ENCODE data around the gene U2AF1L4.
"Not testable (repeated sequence)": the region's sequence is repeated elsewhere in the genome, so short reads cannot be mapped to it uniquely, and the experiment has no call there.

U2AF1L4 gene

GRCh38 chr19:35780717-35781116 is 35.5 kb upstream of the U2AF1L4 start:
- no peak for FAIRE-seq

DNA sequence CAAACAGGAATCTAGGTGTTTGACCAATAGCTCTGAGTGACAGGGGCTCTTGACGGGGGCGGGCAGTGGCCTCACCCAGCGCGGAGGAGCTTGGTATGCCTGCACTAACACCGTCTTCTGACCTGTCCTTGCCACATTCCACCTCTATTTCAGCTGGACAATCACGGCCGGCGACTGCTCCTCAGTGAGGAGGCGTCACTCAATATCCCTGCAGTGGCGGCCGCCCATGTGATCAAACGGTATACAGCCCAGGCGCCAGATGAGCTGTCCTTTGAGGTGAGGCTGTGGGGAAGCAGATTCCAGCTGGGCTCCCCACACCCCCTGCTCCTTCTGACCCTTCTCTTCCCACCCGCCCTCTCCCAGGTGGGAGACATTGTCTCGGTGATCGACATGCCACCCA is 34.8 kb upstream of the U2AF1L4 start:
- FAIRE-seq, result no peak

DNA sequence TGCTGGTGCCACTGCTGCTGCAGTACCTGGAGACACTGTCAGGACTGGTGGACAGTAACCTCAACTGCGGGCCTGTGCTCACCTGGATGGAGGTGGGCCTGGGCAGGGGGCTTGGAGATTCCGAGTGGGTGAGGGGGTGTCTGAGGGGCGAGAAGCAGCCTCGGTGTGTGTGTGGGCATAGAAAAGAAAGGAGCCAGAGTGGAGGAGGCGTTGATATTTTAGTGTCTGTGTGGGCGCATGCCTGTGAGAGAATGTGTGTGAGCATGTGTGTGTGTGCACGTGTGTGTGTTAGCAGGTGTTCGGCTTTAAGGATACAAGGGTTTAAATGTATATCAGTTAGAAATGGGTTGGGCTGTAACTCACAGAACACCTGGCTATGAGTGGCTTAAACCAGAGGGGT is 33.8 kb upstream of the U2AF1L4 start:
- no peak for FAIRE-seq

DNA sequence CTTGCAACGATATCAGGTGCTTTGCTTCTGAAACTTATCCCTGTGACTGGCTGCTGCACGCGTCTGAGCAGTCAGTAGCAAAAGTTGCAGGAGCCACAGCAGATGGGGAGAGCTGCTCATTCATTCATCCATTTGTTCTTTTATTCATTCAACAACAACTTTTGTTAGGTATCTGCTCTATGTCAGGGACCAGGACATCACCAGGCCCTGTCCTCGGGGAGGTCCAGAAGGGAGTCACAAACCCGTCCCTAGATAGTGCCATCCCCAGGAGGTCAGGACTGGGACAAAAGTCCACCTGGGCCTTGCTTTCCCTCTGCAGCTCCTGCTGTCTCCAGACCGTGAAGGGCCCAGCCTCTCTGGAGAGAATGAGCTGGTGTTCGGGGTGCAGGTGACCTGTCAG is 32.7 kb upstream of the U2AF1L4 start:
- FAIRE-seq, result no peak

DNA sequence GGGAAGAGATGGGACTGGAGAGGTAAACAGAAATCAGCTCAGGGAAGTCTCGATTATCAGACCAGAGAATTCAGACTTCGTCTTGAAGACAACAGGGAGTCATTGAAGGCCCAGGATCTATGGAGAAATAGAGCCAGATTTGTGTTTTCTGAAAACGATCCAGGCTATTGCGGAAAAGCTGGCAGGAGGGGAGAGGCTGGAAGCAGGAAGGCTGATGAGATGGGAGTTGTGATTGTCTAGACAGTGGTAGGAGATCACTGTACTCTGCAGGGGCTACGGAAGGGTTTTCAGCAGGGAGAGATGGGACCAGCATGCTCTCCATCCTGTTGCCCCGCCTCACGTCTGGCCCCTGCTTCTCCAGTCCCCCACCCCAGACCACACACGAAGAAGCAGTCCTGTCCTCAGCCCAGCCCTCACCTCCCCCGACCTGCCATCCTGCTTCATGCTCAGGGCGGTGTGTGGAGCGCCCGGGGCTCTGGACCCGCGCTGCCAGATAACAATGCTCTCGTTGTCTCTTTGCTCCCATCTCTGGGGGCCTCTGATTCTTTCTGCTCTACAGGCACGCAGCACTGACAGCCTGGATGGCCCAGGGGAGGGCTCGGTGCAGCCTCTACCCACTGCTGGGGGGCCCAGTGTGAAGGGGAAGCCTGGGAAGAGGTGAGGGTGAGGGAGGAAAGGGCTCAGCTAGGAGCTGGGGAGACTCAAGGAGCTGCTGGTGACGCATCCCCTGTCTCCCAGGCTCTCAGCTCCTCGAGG is 32.0 kb upstream of the U2AF1L4 start:
- FAIRE-seq, result no peak

GRCh38 chr19:35776102-35776788 is 31.0 kb upstream of the U2AF1L4 start:
- FAIRE-seq, result no peak

- FAIRE-seq, result peak; percentile 96
Measured at GRCh38 chr19:35775298-35776101, 30.3 kb upstream of the U2AF1L4 start, which contains the start of gene ARHGAP33. TSS of gene ARHGAP33 (plus strand) at chr19:35775564. CDS start at chr19:35775659, 95 bp downstream.

GRCh38 chr19:35775046-35775297 is 29.8 kb upstream of the U2AF1L4 start:
- no peak for FAIRE-seq

DNA sequence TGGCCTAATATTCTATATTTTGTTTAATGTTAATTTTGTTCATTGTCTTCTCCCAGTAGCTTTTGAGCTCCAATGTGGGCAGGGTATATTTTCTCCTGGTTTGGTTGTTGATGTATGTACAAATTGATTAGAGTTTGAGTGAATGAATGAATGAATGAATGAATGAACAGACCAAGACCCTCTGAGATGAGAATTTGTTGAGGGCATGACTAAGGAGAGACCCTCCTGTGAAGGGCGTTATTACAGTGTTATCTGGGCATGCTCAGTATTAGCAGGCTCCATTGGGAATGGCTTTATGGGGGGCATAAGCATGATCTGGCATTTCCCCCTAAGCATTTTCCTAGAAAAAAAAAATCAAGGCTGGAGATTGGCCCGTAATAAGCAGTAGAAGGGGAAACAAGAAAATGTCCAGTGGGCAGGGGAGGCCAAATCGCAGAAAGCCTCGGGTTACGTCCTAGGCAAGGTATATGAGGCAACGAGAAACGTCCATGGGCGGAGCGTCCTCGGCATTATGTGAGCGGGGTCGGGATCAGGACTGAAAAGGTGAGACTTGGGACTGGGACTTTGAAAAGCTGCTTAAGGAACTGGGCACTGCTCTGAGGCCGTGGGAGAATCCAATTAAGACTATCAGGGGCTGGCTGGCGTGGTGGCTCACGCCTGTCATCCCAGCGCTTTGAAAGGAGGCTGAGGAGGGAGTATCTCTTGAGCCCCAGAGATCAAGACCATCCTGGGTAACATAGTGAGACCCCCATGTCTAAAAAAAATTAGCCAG is 29.2 kb upstream of the U2AF1L4 start:
- FAIRE-seq, result no peak

DNA sequence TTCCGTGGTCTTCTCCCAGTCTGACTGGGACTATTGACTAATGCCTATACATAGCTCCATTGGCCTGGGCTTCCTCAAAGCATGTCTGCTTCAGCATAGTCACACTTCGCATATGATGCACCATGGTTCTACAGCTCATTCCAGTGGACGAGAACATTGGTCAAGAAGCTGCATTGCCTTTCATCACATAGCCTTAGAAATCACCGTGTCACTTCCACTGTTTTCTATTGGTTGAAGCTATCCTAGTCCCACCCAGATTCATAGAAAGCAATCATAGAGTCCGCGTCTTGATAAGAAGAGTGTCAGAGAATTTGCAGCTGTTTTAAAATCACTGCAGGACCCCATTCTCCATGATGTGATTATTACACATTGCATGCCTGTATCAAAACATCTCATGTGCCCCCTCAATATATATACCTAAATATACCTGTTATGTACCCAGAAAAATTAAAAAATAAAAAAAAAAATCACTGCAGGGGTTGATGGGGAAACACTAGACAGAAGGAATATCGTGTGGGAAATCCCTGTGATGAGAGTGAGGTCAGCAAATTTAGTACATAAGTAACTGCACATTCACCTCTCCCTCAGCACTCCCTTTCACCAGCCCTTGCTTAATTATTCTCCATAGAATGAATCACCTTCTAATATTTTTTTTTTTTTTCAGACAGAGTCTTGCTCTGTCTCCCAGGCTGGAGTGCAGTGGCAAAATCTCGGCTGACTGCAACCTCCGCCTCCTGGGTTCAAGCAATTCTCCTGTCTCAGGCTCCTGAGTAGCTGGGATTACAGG is 28.0 kb upstream of the U2AF1L4 start:
- no peak for FAIRE-seq

DNA sequence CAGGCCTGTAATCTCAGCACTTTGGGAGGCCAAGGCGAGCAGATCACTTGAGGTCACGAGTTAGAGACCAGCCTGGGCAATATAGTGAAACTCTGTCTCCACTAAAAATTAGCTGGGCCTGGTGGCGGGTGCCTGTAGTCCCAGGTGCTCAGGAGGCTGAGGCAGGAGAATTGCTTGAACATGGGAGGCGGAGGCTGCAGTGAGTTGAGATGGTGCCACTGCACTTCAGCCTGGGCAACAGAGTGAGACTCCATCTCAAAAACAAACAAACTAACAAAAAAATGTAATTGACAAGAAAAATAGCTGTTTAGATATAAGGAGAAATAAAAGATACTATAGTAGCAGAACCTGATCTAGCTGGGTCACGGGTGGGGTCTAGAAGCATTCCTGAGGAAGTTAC is 27.1 kb upstream of the U2AF1L4 start:
- FAIRE-seq, result not testable (repeated sequence)

GRCh38 chr19:35768082-35768421 is 22.8 kb upstream of the U2AF1L4 start:
- no peak for FAIRE-seq

DNA sequence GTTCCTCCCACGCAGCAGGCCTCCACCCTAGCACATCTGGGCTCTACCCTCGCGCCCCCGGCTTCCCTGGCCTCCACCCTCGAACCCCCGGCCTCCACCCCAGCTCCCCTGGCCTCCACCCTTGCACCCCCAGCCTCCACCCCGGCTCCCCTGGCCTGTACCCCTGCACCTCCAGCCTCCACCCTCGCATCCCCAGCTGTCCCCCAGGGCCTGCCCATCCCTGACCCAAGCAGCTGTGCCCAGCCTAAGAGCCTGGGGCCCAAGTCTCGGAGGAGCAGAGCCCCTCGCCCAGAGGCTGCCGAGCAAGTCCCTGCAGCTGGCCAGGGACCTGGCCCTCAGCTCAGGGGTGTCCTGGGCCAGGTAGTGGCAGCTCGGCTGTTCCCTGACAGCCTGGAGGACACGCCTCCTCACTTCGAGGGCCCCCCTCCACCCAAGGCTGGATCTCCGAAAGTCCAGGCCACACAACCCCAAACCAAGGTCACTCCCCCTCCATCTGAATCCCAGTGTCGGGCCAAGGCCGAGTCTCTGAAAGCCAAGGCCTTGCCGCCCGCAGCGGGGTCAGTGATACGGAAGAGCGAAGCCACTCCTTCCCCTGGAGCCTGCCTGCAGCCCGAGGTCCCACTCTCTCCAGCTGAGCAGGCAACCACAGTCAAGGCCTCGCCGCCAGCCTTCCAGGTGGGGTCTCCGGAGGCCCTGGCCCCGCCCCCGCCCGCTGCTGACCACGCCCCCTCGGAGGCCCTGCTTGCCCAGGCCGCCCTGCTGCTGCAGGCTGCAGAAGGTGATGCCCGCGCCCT is 22.3 kb upstream of the U2AF1L4 start:
- no peak for FAIRE-seq

- no peak for FAIRE-seq
Measured at GRCh38 chr19:35766571-35767104, 21.4 kb upstream of the U2AF1L4 start.

DNA sequence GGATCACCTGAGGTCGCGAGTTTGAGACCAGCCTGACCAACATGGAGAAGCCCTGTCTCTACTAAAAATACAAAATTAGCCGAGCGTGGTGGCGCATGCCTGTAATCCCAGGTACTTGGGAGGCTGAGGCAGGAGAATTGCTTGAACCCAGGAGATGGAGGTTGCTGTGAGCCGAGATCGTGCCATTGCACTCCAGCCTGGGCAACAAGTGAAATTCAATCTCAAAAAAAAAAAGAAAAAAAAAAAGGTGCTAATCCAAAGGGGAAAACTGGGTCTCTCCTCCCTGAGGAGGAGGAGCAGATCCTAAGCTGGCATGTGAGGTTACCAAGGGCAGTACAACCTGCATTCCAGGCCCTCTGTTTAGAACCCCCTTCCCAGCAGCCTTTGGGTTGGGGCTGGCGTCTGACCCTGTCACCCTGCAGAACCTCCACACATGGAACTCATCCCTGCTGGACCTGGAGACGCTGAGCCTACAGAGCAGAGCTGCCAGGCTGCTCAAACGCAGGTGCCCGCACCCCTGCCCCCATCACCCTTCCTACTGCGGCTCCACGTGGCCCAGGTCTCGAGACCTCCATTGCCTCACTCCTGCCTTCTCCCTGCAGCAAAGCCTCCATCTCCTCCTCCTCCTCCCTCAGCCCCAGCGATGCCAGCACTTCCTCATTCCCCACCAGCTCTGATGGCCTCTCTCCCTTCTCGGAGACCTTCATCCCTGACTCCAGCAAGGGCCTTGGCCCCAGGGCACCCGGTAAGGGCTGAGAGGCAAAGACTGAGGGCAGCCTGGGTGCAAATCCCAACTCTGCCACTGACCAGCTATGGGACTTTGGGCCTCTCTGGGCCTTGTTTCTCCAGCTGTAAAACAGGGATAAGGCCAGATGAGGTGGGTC is 19.5 kb upstream of the U2AF1L4 start:
- no peak for FAIRE-seq

DNA sequence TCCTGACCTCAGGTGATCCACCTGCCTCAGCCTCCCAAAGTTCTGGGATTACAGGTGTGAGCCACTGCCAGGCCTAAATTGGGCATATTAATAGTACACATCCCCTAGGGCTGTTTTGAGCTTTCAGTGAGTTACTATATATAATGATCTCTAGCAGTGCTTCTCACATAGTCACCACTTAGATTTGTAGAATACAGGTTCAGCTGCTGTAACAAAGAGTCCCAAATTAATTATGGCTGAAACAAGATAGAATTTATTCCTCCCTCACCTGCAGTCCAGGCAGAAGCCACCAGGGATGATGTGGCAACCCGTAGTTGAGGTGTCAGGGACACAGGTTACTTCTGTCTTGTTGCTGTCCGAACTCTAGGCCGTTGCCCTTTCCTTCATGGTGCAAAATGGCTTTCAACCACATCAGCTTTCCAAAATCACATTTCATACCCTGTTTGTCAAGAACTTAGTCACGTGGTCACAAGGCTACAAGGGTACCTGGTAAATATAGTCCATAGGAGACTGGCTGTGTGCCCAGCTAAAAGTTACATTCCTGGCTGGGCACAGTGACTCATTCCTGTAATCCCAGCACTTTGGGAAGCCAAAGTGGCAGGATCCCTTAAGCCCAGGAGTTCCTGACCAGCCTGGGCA is 15.6 kb upstream of the U2AF1L4 start:
- FAIRE-seq, result no peak

GRCh38 chr19:35759697-35760096 is 14.5 kb upstream of the U2AF1L4 start:
- no peak for FAIRE-seq

DNA sequence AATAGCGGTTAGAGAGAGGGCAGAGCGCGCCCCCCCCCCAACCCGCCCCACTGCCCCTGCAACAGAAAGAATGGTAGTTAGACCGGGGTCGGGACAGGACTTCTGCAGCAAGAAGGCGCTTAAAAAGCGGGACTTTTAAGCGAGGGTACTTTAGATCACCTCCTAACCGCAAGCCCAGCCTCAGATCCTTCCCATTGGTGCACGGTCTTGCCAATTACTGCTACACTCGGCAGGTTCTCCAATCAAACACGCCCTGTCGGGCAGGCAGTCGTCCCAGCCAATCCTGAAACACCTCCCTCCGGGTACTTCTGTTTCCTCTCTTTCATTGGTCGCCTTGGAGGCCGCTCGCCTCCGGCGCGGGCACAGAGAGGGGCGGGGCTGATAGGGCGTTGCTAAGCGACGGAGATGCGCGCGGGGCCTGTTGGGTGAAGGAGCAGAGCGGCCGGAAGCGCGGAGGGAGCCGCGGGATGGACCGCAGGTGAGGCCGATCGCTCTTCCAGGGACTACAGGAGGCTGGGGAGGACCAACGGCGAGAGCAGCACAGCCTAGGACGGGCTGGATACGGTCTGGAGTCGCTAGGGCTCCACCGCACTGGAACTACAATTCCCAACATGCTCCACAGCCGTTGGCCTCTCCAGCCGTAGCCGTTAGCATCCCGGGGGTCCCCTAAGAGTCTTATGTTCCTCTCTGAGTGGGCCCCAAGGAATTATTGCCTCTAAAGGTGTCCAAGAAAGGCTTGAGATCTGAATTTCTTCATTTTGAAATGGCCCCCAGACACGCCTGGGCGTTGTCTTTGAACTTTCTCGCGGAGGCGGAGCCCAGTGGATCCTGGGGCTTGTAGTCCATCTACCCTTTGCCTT is 12.8 kb upstream of the U2AF1L4 start, which contains the start of gene PROSER3:
Gene PROSER3, plus strand, starts transcription at position 428 of the 860 bp plus-strand sequence. Its CDS starts 40 bp downstream, at position 468.
- FAIRE-seq, result peak; percentile 99
